SK-N-MC (cell line): ENCODE measurements around the gene VNN1.

ENCODE experiments used
- EZH2 ChIP-seq: fragments of 200-600 bp; sonication (generic); IDR thresholded peaks from one replicate; pipeline ENCODE4 v1.6.1; 2017; ENCODE audit warnings: antibody characterized with exemption
- POLR2AphosphoS5 ChIP-seq: IDR thresholded peaks from 2 replicates; pipeline ENCODE4 v1.6.1; 2012; ENCODE audit warnings: mild to moderate bottlenecking, low read depth, low read length, borderline replicate concordance

DNA sequence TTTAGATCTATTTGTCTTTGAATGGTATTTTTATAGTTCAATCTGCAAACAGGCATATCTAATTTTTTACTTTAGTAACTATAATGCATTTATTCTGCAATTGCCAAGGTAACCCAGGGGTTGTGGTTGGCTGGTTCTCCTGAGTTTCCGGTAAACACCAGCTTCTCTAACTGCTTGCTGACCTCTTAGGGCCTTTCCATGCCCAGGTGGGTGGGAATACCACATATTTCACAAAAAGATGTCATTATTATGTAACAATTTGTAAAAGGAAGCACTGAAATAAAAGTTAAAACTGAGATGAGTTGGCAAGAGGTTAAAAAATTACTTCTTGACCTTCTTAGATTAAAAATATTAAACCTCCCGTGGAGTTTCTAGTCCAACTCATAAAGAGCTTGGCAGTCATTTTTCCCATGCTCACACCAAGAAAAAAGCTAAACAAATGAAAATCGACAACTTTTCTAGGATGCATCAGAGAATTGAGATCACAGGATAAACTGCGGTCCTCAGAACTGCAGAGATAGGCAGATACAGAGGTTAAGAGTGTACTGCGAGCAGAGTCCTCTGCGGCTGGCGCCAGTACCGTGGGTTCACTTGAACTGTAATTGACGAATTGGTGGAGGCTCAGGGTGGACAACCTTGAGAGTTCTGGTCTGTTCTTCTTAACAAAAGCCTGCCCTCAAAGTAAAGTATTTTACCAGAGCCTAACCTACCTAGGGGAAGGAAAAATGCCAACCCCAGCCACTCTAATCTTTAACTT, 2.2 kb upstream of the VNN1 start:
- TF ChIP-seq POLR2AphosphoS5 (no peak), EZH2 (no peak)
